Measurements from ENCODE around the gene ISYNA1. TPM values are rescaled to one million over a fixed set of nuclear protein-coding genes. Genes with fewer than 3 reads are reported as not detected.

Gene ISYNA1
- total and polyA plus RNA-seq, 10 donors: 31.7 to 82.3 (median 45.4) TPM

- TF ChIP-seq CTCF (IDR thresholded peaks at IDR 0.05 in 8 of 11, conservative IDR thresholded peaks at IDR 0.05 in 3 of 11) (no peak), POLR2A (IDR thresholded peaks at IDR 0.05) (no peak), POLR2AphosphoS5 (IDR thresholded peaks at IDR 0.05) (no peak)
- Histone ChIP-seq H3K27me3 (replicated peaks in 1 of 7) (no peaks in the 10 kb centered on the region), H3K27ac (peak overlapping the region in 3 of 8 donors; percentile 3 to 40 (median 4)), H3K4me1 (peaks cover 42 to 100% (median 89%) of the 10 kb centered on the region in 6 donors), H3K36me3 (no peaks in the 10 kb centered on the region), H3K4me3 (no peak overlapping the region), H3K9me3 (no peaks in the 10 kb centered on the region)
- intact Hi-C loops (cut with DNase I; ENCODE audit: low total_unique reads): no loop called here
- WGBS, 5 donors: 63 to 88% (median 70%) methylated on average over 11 to 12 of the region's 12 CpGs
- DNase-seq: no peak
Observed at GRCh38 chr19:18483119-18483890, 45.4 kb upstream of the ISYNA1 start.

GRCh38 chr19:18481505-18482222 lies 43.7 kb upstream of the ISYNA1 start:
- Histone ChIP-seq H3K36me3 (no peaks in the 10 kb centered on the region), H3K27ac (peak overlapping the region in 3 of 8 donors; percentile 86 to 91 (median 88)), H3K27me3 (replicated peaks in 1 of 7) (no peaks in the 10 kb centered on the region), H3K9me3 (no peaks in the 10 kb centered on the region), H3K4me1 (peaks cover 50 to 100% (median 89%) of the 10 kb centered on the region in 6 donors), H3K4me3 (no peak overlapping the region)
- no peak for TF ChIP-seq POLR2AphosphoS5 (IDR thresholded peaks at IDR 0.05)
- no peak for TF ChIP-seq CTCF (IDR thresholded peaks at IDR 0.05 in 8 of 11, conservative IDR thresholded peaks at IDR 0.05 in 3 of 11)
- no peak for TF ChIP-seq POLR2A (IDR thresholded peaks at IDR 0.05)
- WGBS, 5 donors: 92 to 93% (median 93%) methylated on average over 12 of the region's 12 CpGs
- intact Hi-C loops (cut with DNase I; ENCODE audit: low total_unique reads): no loop called here
- DNase-seq: no peak

- Histone ChIP-seq H3K4me3 (peak overlapping the region in 1 of 8 donors; percentile 26), H3K27me3 (replicated peaks in 1 of 7) (no peaks in the 10 kb centered on the region), H3K27ac (peak overlapping the region; percentile 0 to 91 (median 84)), H3K9me3 (no peaks in the 10 kb centered on the region), H3K36me3 (no peaks in the 10 kb centered on the region), H3K4me1 (peaks cover 47 to 100% (median 89%) of the 10 kb centered on the region in 6 donors)
- intact Hi-C loops (cut with DNase I; ENCODE audit: low total_unique reads): no loop called here
- DNase-seq: peak; percentile 81
- WGBS, 5 donors: 32 to 57% (median 42%) methylated on average over 13 of the region's 13 CpGs
- peak; percentile 72 to 79 (median 77) for TF ChIP-seq POLR2AphosphoS5 (IDR thresholded peaks at IDR 0.05)
- TF ChIP-seq POLR2A (IDR thresholded peaks at IDR 0.05): no peak
Observed at GRCh38 chr19:18480006-18480691, 42.2 kb upstream of the ISYNA1 start.

GRCh38 chr19:18478545-18479311 lies 40.8 kb upstream of the ISYNA1 start:
- H3K9me3 ChIP-seq: no peaks in the 10 kb centered on the region
- intact Hi-C loops (cut with DNase I; ENCODE audit: low total_unique reads): no loop called here
- peak; percentile 80 to 97 (median 82) for TF ChIP-seq POLR2AphosphoS5 (IDR thresholded peaks at IDR 0.05)
- TF ChIP-seq POLR2A (IDR thresholded peaks at IDR 0.05): no peak
- peak in 2 of 11 experiments; percentile 17 to 19 for TF ChIP-seq CTCF (IDR thresholded peaks at IDR 0.05 in 8 of 11, conservative IDR thresholded peaks at IDR 0.05 in 3 of 11)
- H3K4me3 ChIP-seq: peak overlapping the region in 1 of 8 donors; percentile 51
- H3K27me3 ChIP-seq (replicated peaks in 1 of 7): no peaks in the 10 kb centered on the region
- H3K36me3 ChIP-seq: peaks cover 0 to 3% (median 0%) of the 10 kb centered on the region in 6 donors
- 11 to 51% (median 42%) methylated on average over 9 to 17 of the region's 17 CpGs for WGBS, 5 donors
- DNase-seq: peak; percentile 92
- peaks cover 42 to 100% (median 89%) of the 10 kb centered on the region in 6 donors for H3K4me1 ChIP-seq
- H3K27ac ChIP-seq: peak overlapping the region; percentile 54 to 91 (median 84)
